NCI-H2081 treated with DMSO at 0.1 percent for 48 hours (cell line): ENCODE measurements around the gene GRWD1.

ENCODE experiments used
- DNase-seq: peaks from one replicate; lab custom pipeline; 2025; lab: John Stamatoyannopoulos, UW

Gene GRWD1

GRCh38 chr19:48498595-48499311 lies 53.0 kb downstream of the GRWD1 start:
- DNase-seq = no peak

- no peak for DNase-seq
Observed at GRCh38 chr19:48499316-48500090, 53.7 kb downstream of the GRWD1 start.

DNA sequence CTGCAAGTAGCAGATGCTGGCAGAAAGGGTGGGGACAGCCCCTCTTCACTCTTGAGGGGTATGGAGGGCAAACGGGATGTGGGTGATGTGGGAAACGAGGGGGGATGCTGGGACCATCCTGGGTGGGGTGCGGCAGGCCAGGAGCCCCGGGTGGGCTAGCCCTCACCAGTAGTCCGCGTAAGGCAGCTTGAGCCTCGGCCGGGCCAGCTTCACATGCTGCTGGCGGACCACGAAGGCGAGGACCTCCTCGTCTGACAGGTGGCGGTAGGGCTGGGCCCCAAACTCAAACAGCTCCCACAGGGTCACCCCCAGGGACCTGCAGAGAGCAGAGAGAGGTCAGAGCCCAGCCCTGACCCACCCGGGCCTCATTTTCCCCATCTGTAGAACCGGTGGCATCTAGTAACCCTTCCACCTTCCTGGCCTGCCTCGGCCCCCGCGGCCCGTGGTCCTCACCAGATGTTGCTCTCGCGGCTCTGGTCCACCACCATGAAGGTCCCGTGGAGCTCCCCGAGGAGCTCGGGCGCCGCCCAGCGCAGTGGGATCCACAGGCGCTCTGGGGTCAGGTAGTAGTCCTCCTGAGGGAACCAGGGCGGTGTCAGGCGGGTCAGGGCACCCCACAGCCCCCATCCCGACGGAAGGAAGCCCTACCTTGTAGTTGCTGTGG lies 55.2 kb downstream of the GRWD1 start:
- DNase-seq = no peak

GRCh38 chr19:48501494-48502349 lies 55.9 kb downstream of the GRWD1 start:
- no peak for DNase-seq

DNA sequence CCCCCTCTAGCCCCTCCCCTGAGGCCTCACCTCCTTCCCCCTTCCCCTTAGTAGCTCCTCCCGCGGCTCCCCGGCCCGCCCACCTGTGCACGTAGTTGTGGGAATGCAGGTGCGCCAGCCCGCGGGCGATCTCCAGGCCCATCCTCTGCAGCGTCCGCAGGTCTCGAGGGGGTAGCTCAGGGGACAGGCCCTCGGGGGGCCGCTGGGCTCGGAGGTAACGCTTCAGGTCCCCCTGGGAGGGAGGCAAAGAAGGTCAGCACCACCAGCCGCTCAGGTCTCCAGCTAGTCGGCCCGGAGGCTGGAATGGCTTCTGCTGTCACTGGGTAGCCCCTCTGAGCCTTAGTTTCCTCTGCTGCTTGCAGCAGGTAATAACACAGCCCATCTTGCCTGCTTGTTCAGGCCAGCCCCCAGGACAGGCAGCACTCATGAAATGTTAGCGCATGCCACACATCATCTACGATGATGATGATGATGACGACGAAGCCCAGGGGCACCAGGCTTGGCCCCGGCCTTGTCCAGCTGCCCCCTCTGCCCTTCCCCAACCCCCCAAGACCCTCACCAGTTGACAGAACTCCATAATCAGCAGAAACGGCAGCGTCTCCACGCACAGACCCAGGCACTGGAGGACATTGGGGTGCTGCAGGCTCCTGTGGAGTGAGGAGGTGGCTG lies 56.7 kb downstream of the GRWD1 start:
- no peak for DNase-seq

DNA sequence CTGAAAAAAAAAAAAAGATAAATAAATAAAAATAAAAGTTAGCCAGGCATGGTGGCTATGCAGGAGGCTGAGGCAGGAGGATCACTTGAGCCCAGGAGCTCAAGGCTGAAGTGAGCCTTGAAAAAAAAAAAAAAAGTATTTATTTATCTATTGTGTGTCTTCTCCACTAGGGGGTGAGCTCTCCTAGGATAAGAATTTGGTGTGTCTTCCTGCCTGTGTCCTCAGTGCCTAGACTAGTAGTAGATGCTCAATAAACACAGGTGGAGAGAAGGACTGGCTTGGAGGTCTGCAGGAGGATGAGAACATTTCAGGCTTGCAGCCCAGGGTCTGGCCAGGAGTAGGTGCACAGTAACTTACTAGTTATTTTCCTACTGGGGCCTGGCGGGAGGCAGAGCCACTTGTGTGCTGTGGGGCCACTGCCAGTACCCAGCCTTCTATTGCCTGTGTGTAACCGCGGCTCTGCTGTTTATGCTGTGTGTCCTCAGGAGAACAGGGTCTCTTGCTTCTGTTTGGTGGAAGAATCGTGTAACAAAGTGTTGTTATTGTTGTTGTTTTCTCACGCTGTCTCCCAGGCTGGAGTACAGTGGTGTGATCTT lies 60.5 kb downstream of the GRWD1 start:
- no peak for DNase-seq
